Mammary epithelial cell (primary cell): Measurements from ENCODE around the gene AGPAT2.

ENCODE experiments used
- EZH2 ChIP-seq: IDR thresholded peaks from 2 replicates; pipeline ENCODE4 v1.6.1; 2012; ENCODE audit warnings: low read length, inconsistent platforms, borderline replicate concordance
- TF ChIP-seq, protein P1 (sequence below), 2 donors: IDR thresholded peaks in 1 of 2; conservative IDR thresholded peaks in 1 of 2; 2 replicates each; pipeline ENCODE4 v1.5.1; 2011 to 2012; ENCODE audit warnings: inconsistent platforms in 2 of 2, low read length in 2 of 2, mild to moderate bottlenecking in 2 of 2, control low read depth in 1 of 2, low read depth in 1 of 2; ENCODE audit not compliant: insufficient read depth in 1 of 2; ENCODE audit errors: extremely low read depth in 1 of 2

DNA sequence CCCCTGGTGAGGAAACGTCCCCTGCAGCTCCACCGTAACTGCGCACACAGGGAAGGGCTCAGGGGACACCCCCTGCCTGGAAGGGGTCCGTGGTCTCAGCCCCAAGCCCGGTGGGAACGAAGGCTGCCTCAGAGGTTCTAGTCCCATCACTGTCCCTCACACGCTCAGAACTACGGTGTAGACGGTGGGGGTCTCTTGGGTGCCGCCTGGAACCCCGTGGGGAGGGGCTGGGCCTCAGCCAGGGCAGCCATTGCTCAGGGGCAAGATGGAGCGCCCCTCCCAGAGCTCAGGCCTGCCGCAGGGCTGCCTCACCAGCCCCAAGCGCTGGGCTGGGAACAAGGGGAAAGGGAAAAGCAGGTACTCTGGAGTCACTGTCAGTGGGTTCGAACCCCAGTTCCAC is 2.9 kb downstream of the AGPAT2 start:
- TF ChIP-seq, protein P1, sequence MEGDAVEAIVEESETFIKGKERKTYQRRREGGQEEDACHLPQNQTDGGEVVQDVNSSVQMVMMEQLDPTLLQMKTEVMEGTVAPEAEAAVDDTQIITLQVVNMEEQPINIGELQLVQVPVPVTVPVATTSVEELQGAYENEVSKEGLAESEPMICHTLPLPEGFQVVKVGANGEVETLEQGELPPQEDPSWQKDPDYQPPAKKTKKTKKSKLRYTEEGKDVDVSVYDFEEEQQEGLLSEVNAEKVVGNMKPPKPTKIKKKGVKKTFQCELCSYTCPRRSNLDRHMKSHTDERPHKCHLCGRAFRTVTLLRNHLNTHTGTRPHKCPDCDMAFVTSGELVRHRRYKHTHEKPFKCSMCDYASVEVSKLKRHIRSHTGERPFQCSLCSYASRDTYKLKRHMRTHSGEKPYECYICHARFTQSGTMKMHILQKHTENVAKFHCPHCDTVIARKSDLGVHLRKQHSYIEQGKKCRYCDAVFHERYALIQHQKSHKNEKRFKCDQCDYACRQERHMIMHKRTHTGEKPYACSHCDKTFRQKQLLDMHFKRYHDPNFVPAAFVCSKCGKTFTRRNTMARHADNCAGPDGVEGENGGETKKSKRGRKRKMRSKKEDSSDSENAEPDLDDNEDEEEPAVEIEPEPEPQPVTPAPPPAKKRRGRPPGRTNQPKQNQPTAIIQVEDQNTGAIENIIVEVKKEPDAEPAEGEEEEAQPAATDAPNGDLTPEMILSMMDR (conservative IDR thresholded peaks at IDR 0.05 in 1 of 2, IDR thresholded peaks at IDR 0.05 in 1 of 2; ENCODE audit: extremely low read depth in 1 of 2, insufficient read depth in 1 of 2, low read depth in 1 of 2, low read length in 2 of 2), result no peak
- no peak for TF ChIP-seq EZH2
